HUES64 (cell line): ENCODE data around the gene TNF. TPM values are rescaled to one million over a fixed set of nuclear protein-coding genes. Genes with fewer than 3 reads are reported as not detected.

Source experiments
- H3K27ac ChIP-seq: 2 replicates; pipeline ENCODE4 v1.7.0; 2013; ENCODE audit warnings: low read depth, low read length, inconsistent platforms
- H3K27me3 ChIP-seq: 2 replicates; pipeline ENCODE4 v1.6.1; 2013; ENCODE audit warnings: mild to moderate bottlenecking, low read length; ENCODE audit not compliant: insufficient read depth
- H3K36me3 ChIP-seq: 2 replicates; pipeline ENCODE4 v1.6.1; 2013; ENCODE audit warnings: mild to moderate bottlenecking, low read length; ENCODE audit not compliant: insufficient read depth
- H3K4me1 ChIP-seq: 2 replicates; pipeline ENCODE4 v1.6.1; 2013; ENCODE audit warnings: mild to moderate bottlenecking, low read length, moderate library complexity; ENCODE audit not compliant: insufficient read depth
- H3K4me3 ChIP-seq: 2 replicates; pipeline ENCODE4 v1.5.1; 2013; ENCODE audit warnings: mild to moderate bottlenecking, low read length, moderate library complexity
- H3K9ac ChIP-seq: 2 replicates; pipeline ENCODE4 v1.6.1; 2013; ENCODE audit warnings: mild to moderate bottlenecking, low read depth, low read length
- H3K9me3 ChIP-seq: 2 replicates; pipeline ENCODE4 v1.6.1; 2013; ENCODE audit warnings: low read depth, low read length; ENCODE audit not compliant: insufficient read depth
- WGBS: fragments of 150-250, 120-280 bp; methylation state at CpG from one replicate; pipeline ENCODE4 v1.1.7; 2013; ENCODE audit warnings: missing lambda C conversion rate; 5-methylcytosine and 5-hydroxymethylcytosine counted together
- polyA plus RNA-seq, 2 experiments: library from polyadenylated mRNA; stranded (reverse); fragments of 50-300 nt; gene quantifications; one replicate each; pipeline ENCODE4 v1.2.3, GENCODE V29; 2013

TNF gene
- not detected for polyA plus RNA-seq (2013, experiment 1 of 2)
- not detected for polyA plus RNA-seq (2013, experiment 2 of 2)

DNA sequence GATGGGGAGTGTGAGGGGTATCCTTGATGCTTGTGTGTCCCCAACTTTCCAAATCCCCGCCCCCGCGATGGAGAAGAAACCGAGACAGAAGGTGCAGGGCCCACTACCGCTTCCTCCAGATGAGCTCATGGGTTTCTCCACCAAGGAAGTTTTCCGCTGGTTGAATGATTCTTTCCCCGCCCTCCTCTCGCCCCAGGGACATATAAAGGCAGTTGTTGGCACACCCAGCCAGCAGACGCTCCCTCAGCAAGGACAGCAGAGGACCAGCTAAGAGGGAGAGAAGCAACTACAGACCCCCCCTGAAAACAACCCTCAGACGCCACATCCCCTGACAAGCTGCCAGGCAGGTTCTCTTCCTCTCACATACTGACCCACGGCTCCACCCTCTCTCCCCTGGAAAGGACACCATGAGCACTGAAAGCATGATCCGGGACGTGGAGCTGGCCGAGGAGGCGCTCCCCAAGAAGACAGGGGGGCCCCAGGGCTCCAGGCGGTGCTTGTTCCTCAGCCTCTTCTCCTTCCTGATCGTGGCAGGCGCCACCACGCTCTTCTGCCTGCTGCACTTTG lies at the start of gene TNF:
Gene TNF (plus strand): TSS at position 231 of the 567 bp plus-strand sequence. CDS start 177 bp downstream, at position 408.
- no peak within 1 kb of the TSS for H3K27ac ChIP-seq
- H3K27me3 ChIP-seq, result peaks cover 4% of the 10 kb centered on the region; the same call in 1 of the 2 replicates
- 91% methylated on average over 19 of the region's 19 CpGs for WGBS

DNA sequence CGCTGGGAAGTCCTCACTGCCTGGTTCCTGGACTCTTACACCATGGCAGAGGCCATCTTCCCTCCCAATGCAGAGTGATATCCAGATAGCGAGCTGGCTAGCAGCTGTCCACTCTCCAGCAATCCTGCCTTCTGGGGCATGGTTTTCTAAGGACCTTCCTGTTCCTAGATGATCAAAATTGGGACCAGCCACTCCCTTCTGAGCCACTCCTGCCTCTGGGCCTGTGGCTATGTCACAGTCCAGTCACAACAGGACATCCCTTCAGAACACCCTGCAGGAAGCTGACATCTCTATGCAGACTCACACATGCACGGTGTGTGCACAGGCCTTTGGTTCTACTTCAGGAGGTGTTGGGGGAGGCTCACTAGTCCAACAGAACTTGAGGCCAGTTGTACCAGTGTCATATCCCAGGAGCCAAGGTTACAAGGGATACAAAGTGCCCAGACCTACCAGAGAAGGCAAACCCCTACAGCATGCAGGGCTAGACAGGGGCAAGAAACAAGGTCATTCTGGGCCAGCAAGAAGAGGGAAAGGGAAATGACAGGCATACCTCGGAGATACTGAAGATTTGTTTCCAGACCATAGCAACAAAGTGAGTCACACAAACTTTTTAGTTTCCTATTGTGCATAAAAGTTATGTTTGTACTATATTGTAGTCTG lies 49.3 kb upstream of the TNF start:
- Histone ChIP-seq H3K27ac (no peak overlapping the region), H3K36me3 (peaks cover 17% of the 10 kb centered on the region), H3K4me3 (no peak overlapping the region), H3K9ac (no peak overlapping the region), H3K4me1 (no peaks in the 10 kb centered on the region), H3K27me3 (no peaks in the 10 kb centered on the region), H3K9me3 (no peaks in the 10 kb centered on the region)
- 90% methylated on average over 4 of the region's 4 CpGs for WGBS

More for the DNA sequence above, at the start of gene TNF:
- Histone ChIP-seq H3K9me3 (no peaks in the 10 kb centered on the region), H3K9ac (no peak within 1 kb of the TSS), H3K4me3 (no peak within 1 kb of the TSS), H3K36me3 (no peaks in the 10 kb centered on the region), H3K4me1 (peaks cover 10% of the 10 kb centered on the region)

DNA sequence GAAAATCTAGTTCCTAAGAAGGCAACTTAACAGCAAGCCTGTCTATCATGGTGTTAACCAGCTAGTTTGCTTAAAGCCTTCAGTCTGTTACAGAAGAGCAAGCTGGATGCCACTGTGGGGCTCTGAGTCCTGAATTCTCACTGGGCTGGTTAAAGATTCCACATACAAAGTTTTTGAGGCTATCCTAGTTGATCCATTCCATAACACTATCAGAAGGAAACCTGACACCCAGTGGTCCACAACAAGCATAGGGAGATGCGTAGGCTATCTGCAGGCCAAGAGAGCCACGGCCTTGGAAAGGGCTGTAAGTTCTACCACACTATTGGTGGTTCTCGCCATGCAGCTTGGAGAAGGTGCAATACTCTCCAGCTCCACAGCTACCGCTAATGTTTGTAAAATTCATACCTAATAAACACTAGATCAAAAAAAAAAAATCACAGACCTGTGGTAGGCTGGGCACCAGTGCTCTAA lies 47.0 kb upstream of the TNF start:
- H3K9me3 ChIP-seq, result no peaks in the 10 kb centered on the region
- no peak overlapping the region for H3K4me3 ChIP-seq
- H3K36me3 ChIP-seq, result peaks cover 39% of the 10 kb centered on the region
- H3K4me1 ChIP-seq, result no peaks in the 10 kb centered on the region
- WGBS, result 89% methylated on average over 4 of the region's 4 CpGs
- no peak overlapping the region; the same call in 1 of the 2 replicates for H3K27ac ChIP-seq
- no peaks in the 10 kb centered on the region for H3K27me3 ChIP-seq
- no peak overlapping the region for H3K9ac ChIP-seq

GRCh38 chr6:31528821-31529328 lies 46.5 kb upstream of the TNF start, which contains the start of gene MCCD1:
Gene MCCD1 (plus strand): TSS chr6:31528962. CDS start chr6:31529015, 53 bp downstream.
- Histone ChIP-seq H3K27me3 (no peaks in the 10 kb centered on the region), H3K9me3 (no peaks in the 10 kb centered on the region), H3K27ac (peak within 1 kb of the TSS; percentile 52; the same call in 1 of the 2 replicates), H3K9ac (no peak within 1 kb of the TSS), H3K4me1 (no peaks in the 10 kb centered on the region), H3K36me3 (peaks cover 44% of the 10 kb centered on the region), H3K4me3 (no peak within 1 kb of the TSS)
- 83% methylated on average over 6 of the region's 7 CpGs for WGBS

GRCh38 chr6:31529329-31530150 lies 45.8 kb upstream of the TNF start:
- H3K27me3 ChIP-seq, result no peaks in the 10 kb centered on the region
- 79% methylated on average over 12 of the region's 12 CpGs for WGBS
- H3K9ac ChIP-seq, result no peak overlapping the region
- H3K4me3 ChIP-seq, result no peak overlapping the region
- H3K4me1 ChIP-seq, result no peaks in the 10 kb centered on the region
- no peaks in the 10 kb centered on the region for H3K9me3 ChIP-seq
- H3K27ac ChIP-seq, result peak overlapping the region; percentile 52; the same call in 1 of the 2 replicates
- peaks cover 51% of the 10 kb centered on the region for H3K36me3 ChIP-seq

DNA sequence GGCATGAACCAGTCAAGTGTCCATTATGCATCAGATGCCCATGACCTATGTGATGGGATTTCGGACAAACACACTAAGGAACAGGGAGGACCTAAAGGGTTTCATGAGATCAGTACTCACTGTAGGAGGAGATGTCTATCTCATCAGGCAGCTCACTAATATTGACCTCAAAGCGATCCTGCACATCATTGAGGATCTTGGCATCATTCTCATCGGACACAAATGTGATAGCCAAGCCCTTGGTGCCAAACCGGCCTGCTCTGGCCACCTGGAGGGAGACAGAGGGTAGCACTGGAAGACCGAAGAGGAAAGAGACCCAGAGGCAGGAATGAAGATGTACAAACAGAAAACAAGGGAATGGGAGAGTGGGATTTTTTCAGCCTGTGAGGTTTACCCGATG lies 44.7 kb upstream of the TNF start:
- Histone ChIP-seq H3K4me1 (no peaks in the 10 kb centered on the region), H3K9ac (no peak overlapping the region), H3K4me3 (no peak overlapping the region), H3K27me3 (no peaks in the 10 kb centered on the region), H3K27ac (no peak overlapping the region), H3K9me3 (no peaks in the 10 kb centered on the region), H3K36me3 (peaks cover 62% of the 10 kb centered on the region)
- 92% methylated on average over 6 of the region's 6 CpGs for WGBS

DNA sequence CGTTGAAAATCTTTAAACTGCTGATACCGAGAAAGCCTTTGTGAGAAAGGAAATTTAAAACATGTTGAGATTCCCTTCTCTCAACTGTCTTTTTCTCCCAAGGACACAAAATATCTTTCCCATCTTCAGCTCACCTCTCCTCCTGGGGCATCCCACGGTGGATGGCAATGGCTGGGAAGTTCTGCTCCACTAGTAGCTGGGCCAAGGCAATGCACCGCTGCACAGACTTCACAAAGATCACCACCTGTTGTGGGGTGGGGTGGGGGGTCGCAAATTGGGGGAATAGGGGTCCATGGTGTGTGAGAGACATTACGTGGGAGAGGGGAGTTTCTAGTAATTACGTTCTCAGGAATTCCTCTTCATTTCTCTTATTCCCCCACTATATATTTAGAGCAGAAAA lies 44.2 kb upstream of the TNF start:
- Histone ChIP-seq H3K9ac (no peak overlapping the region), H3K27ac (no peak overlapping the region), H3K9me3 (no peaks in the 10 kb centered on the region), H3K4me3 (no peak overlapping the region), H3K27me3 (no peaks in the 10 kb centered on the region), H3K36me3 (peaks cover 67% of the 10 kb centered on the region), H3K4me1 (no peaks in the 10 kb centered on the region)
- WGBS, result 94% methylated on average over 4 of the region's 7 CpGs

DNA sequence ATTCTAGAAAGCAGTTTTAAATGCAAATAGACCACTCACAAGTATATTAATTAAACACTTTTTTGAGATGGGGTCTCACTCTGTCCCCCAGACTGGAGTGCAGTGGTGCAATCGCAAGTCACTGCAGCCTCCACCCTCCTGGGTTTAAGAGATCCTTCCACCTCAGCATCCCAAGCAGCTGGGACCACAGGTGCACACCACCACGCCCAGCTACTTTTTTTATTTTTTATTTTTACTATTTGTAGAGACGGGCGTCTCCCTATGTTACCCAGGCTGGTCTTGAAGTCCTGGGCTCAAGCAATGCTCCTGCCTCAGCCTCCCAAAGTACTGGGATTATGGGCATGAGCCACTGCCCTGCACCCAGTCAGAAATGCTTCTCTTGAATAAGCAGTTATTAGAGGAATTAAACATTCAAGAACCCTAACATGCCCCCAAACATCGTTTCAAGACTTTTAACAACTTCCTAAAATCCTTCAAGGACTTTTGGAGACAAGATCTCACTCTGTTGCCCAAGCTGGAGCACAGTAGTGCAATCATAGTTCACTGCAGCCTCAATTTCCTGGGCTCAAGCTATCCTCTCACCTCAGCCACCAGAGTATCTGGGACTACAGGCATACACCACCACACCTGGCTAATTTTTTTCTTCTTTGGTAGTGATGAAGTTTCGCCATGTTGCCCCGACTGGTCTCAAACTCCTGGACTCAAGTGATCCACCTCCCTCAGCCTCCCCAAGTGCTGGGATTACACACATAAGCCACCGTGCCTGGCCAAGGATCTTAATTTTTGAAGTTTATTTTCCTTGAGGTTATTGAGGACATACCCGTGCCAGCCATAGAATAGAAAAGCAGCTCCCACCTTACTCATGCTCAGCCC lies 43.4 kb upstream of the TNF start:
- Histone ChIP-seq H3K36me3 (peaks cover 76% of the 10 kb centered on the region), H3K9ac (no peak overlapping the region), H3K4me1 (no peaks in the 10 kb centered on the region), H3K27me3 (no peaks in the 10 kb centered on the region), H3K4me3 (no peak overlapping the region), H3K9me3 (no peaks in the 10 kb centered on the region), H3K27ac (no peak overlapping the region)
- WGBS, result 89% methylated on average over 8 of the region's 9 CpGs

DNA sequence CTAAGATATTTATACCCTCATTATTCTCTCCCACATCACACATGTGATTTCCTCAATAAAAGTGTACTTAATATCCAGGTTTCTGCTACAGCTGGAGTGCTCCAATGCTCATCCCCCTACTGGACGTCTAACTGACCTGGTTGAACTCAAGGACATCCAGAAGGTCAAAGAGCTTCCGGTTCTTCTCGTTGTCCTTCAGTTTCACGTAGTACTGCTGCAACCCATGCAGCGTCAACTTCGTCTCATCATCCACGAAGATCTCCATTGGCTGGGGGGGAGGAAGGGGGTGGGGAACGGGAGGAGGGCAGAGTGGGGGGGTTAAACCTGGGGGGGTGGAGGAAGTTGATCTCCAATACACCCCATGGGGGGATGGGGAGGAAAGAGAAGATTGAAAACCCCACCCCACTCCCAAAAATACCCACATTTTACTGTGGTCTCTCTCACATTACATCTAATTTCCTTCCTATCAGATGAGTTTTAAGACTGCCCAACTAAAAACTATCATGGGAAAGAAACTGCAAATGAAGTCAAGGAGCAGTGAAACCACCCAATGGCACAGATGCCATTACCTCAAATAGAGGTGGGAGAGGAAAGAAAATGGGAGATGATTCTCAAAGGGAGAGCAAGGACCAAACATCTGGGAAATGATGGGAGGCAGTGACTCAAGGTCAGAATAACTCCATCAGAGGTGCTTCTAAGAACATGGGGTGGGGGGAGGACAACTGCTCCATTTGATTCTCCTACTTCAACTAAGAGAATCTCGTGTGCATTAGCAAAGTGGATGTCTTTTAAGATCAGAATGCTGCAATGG lies 42.5 kb upstream of the TNF start:
- Histone ChIP-seq H3K27ac (no peak overlapping the region), H3K9me3 (no peaks in the 10 kb centered on the region), H3K36me3 (peaks cover 84% of the 10 kb centered on the region), H3K4me1 (no peaks in the 10 kb centered on the region), H3K9ac (no peak overlapping the region), H3K4me3 (no peak overlapping the region), H3K27me3 (no peaks in the 10 kb centered on the region)
- WGBS, result 95% methylated on average over 8 of the region's 9 CpGs

DNA sequence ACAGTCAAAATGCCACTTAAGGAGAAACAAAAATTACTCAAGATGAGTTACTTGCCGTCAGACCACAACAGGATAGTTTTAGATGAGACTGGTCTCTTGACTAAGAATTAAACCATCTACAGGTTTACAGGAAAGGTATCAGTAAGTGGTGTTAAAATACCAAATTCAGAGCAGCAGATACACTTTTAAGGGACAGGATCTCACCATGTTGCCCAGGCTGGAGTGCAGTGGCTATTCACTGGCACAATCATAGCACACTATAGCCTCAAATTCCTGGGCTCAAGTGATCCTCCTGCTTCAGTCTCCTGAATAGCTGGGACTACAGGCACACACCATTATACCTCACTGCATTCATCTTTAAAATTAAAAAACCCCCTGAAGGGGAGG lies 41.9 kb upstream of the TNF start:
- Histone ChIP-seq H3K36me3 (peaks cover 90% of the 10 kb centered on the region), H3K4me1 (no peaks in the 10 kb centered on the region), H3K27me3 (no peaks in the 10 kb centered on the region), H3K9me3 (no peaks in the 10 kb centered on the region), H3K27ac (no peak overlapping the region), H3K9ac (no peak overlapping the region), H3K4me3 (no peak overlapping the region)
- 86% methylated on average over 1 of the region's 1 CpG for WGBS
